ENCODE measurements around the gene FRY. TPM values are rescaled to one million over a fixed set of nuclear protein-coding genes. Genes with fewer than 3 reads are reported as not detected.

The FRY gene
- total RNA-seq, 2 experiments from 2014 or later = 3.0 to 7.0 TPM

DNA sequence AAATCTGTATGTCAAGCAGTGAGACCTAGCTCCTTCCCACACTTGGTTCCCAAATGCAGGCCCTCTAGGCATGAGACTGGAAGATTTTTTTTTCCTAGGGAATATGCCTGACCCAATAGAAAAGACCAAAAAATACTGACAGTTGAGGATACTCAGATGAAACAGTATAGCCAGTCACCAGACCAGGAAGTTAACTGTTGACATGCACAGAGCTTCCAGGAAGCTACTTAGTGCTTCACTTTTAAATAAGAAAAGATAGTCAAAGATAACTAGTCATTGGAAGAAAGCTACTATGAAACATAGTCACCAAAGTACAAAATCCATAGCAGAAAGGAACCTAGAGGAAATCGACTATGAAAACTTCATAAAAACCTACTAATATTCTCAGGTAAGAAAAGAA lies 316.1 kb downstream of the FRY start:
- Histone ChIP-seq H2AFZ (ENCODE audit: low read length) (no peak overlapping the region), H3K79me2 (ENCODE audit: insufficient read depth, low read depth, low read length) (peaks cover 14% of the 10 kb centered on the region; the same call in 1 of the 2 replicates), H3K4me1 (ENCODE audit: insufficient read depth, low read length, poor library complexity, severe bottlenecking) (no peaks in the 10 kb centered on the region), H3K9me3 (ENCODE audit: low read length) (no peaks in the 10 kb centered on the region), H3K27ac (ENCODE audit: low read depth, low read length, poor library complexity, severe bottlenecking) (no peak overlapping the region), H3K9me2 (ENCODE audit: insufficient read depth, low read length) (no peaks in the 10 kb centered on the region), H3K4me3 (ENCODE audit: low read depth, low read length, poor library complexity, severe bottlenecking) (no peak overlapping the region), H3K36me3 (ENCODE audit: insufficient read depth, low read length) (peaks cover 78% of the 10 kb centered on the region), H3K4me2 (ENCODE audit: low read length) (no peak overlapping the region), H4K20me1 (ENCODE audit: insufficient read depth, low read length) (no peaks in the 10 kb centered on the region)
- no peak for DNase-seq (ENCODE audit: low spot score)
- CTCF ChIA-PET (ENCODE audit: unreplicated experiment) = no interaction called here
- TF ChIP-seq, protein P1, sequence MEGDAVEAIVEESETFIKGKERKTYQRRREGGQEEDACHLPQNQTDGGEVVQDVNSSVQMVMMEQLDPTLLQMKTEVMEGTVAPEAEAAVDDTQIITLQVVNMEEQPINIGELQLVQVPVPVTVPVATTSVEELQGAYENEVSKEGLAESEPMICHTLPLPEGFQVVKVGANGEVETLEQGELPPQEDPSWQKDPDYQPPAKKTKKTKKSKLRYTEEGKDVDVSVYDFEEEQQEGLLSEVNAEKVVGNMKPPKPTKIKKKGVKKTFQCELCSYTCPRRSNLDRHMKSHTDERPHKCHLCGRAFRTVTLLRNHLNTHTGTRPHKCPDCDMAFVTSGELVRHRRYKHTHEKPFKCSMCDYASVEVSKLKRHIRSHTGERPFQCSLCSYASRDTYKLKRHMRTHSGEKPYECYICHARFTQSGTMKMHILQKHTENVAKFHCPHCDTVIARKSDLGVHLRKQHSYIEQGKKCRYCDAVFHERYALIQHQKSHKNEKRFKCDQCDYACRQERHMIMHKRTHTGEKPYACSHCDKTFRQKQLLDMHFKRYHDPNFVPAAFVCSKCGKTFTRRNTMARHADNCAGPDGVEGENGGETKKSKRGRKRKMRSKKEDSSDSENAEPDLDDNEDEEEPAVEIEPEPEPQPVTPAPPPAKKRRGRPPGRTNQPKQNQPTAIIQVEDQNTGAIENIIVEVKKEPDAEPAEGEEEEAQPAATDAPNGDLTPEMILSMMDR (conservative IDR thresholded peaks at IDR 0.05; ENCODE audit: low read length) = no peak
- no peak for TF ChIP-seq EZH2phosphoT487 (IDR thresholded peaks at IDR 0.05; ENCODE audit: borderline replicate concordance, low read depth, low read length)
- BruUV-seq (replicated peaks) = no TSS peak
- intact Hi-C loops (cut with micrococcal nuclease; ENCODE audit: unreplicated experiment) = no loop called here
- POLR2A ChIA-PET = interaction anchor here (0.7 to 1.9 kb wide), 3 partner anchors 12 to 1276 kb away, joined by 3 to 5 read pairs (median 4); no protein-coding TSS in a partner anchor
